Gastrocnemius medialis (tissue), 4 donors: Measurements from ENCODE around the gene PPP1CA. TPM values are rescaled to one million over a fixed set of nuclear protein-coding genes. Genes with fewer than 3 reads are reported as not detected.
"Not testable (repeated sequence)": the region's sequence is repeated elsewhere in the genome, so short reads cannot be mapped to it uniquely, and the experiment has no call there.

Experiments
- ATAC-seq, 2 donors: fragments of 150-250 bp; one replicate each; pipeline ENCODE4 v1.9.1; 2016
- DNase-seq, 2 donors: peaks; one replicate each; pipeline ENCODE4 v3.0.0-alpha.2; 2019
- H3K27ac ChIP-seq, 4 donors: fragments of 200-600 bp; sonication (generic); 1 replicate in 1 of 4; 2 replicates in 3 of 4; pipeline ENCODE4 v1.5.1; 2016 to 2018; ENCODE audit warnings: mild to moderate bottlenecking in 2 of 4, moderate library complexity in 1 of 4
- H3K27me3 ChIP-seq, 3 donors: fragments of 200-600 bp; sonication (generic) in 2 of 3; 1 replicate in 1 of 3; 2 replicates in 2 of 3; pipeline versions ENCODE4 v1.5.1 to v1.6.0; 2016 to 2019; ENCODE audit warnings: mild to moderate bottlenecking in 1 of 3, moderate library complexity in 1 of 3
- H3K36me3 ChIP-seq, 2 donors: fragments of 200-600 bp; sonication (generic) in 1 of 2; one replicate each; pipeline ENCODE4 v1.5.1; 2017 to 2018
- H3K4me1 ChIP-seq, 2 donors: fragments of 200-600 bp; sonication (generic) in 1 of 2; one replicate each; pipeline ENCODE4 v1.5.1; 2016 to 2017; ENCODE audit warnings: mild to moderate bottlenecking in 2 of 2
- H3K4me3 ChIP-seq, 4 donors: fragments of 200-600 bp; sonication (generic) in 3 of 4; 1 replicate in 1 of 4; 2 replicates in 3 of 4; pipeline ENCODE4 v1.5.1; 2016 to 2019; ENCODE audit warnings: mild to moderate bottlenecking in 2 of 4
- H3K9me3 ChIP-seq, 3 donors: fragments of 200-600 bp; sonication (generic) in 2 of 3; 1 replicate in 1 of 3; 2 replicates in 2 of 3; pipeline ENCODE4 v1.5.1; 2016 to 2019
- POLR2A ChIP-seq, 2 donors: fragments of 450-650 bp; IDR thresholded peaks; one replicate each; pipeline ENCODE4 v1.6.1; 2017; ENCODE audit warnings: antibody characterized with exemption in 2 of 2, mild to moderate bottlenecking in 2 of 2, moderate library complexity in 2 of 2
- in situ Hi-C, 4 donors: fragments of 200-750 bp; cut with MboI; loops; one replicate each; pipeline versions ENCODE4 v1.15.0 to v1.8.0; 2017; ENCODE audit warnings: low sequenced_read_pairs in 4 of 4
- intact Hi-C: fragments of 100-400 bp; cut with DNase I; formaldehyde crosslinking; loops from one replicate; pipeline ENCODE4 v1.15.1; 2023; ENCODE audit warnings: low total_unique reads
- total RNA-seq, 4 donors: library from RNA; depleted of rRNA; stranded (reverse); fragments of >200 nt; gene quantifications; one replicate each; pipeline versions ENCODE4 v1.1.0 to v1.2.3, GENCODE V29; 2016
- TF ChIP-seq, protein P1 (sequence below), 5 experiments: fragments of 450-650 bp in 3 of 5; fragments of 200-600 bp in 2 of 5; sonication (generic) in 2 of 5; IDR thresholded peaks in 4 of 5; conservative IDR thresholded peaks in 1 of 5; 1 replicate in 4 of 5; 2 replicates in 1 of 5; pipeline ENCODE4 v1.5.1; 2016 to 2019; ENCODE audit warnings: antibody characterized with exemption in 5 of 5, mild to moderate bottlenecking in 3 of 5, moderate library complexity in 3 of 5

The PPP1CA gene
- total RNA-seq, 4 donors from 2014 or later: 78.4 to 193 (median 124) TPM

DNA sequence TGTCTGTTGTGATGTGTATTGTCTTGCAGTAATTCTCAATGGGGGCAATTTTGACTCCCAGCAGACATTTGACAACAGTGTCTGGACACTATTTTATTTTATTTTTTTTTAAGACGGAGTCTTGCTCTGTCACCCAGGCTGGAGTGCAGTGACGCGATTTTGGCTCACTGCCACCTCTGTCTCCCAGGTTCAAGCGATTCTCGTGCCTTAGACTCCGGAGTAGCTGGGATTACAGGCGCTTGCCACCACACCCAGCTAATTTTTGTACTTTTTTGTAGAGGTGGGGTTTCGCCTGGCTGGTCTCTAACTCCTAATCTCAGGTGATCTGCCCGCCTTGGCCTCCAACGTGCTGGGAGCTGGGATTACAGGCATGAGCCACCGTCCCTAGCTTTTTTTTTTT is 28.1 kb upstream of the PPP1CA start:
- Histone ChIP-seq H3K4me3 (peak overlapping the region; percentile 92 to 100 (median 95)), H3K27ac (peak overlapping the region; percentile 94 to 98 (median 96)), H3K36me3 (peaks cover 0 to 46% of the 10 kb centered on the region in 2 donors), H3K27me3 (no peaks in the 10 kb centered on the region), H3K4me1 (peaks cover 16 to 32% of the 10 kb centered on the region in 2 donors), H3K9me3 (no peaks in the 10 kb centered on the region)
- no peak for DNase-seq
- intact Hi-C loops: loop anchor here (2.0 to 10.0 kb wide), 4 partner anchors 38 to 1375 kb away; partner anchors contain the start of genes GSTP1, SF3B2 and TMEM134
- ATAC-seq: no peak
- in situ Hi-C loops: no loop called here
- no peak for TF ChIP-seq POLR2A (IDR thresholded peaks at IDR 0.05)
- TF ChIP-seq, protein P1, sequence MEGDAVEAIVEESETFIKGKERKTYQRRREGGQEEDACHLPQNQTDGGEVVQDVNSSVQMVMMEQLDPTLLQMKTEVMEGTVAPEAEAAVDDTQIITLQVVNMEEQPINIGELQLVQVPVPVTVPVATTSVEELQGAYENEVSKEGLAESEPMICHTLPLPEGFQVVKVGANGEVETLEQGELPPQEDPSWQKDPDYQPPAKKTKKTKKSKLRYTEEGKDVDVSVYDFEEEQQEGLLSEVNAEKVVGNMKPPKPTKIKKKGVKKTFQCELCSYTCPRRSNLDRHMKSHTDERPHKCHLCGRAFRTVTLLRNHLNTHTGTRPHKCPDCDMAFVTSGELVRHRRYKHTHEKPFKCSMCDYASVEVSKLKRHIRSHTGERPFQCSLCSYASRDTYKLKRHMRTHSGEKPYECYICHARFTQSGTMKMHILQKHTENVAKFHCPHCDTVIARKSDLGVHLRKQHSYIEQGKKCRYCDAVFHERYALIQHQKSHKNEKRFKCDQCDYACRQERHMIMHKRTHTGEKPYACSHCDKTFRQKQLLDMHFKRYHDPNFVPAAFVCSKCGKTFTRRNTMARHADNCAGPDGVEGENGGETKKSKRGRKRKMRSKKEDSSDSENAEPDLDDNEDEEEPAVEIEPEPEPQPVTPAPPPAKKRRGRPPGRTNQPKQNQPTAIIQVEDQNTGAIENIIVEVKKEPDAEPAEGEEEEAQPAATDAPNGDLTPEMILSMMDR (IDR thresholded peaks at IDR 0.05 in 4 of 5, conservative IDR thresholded peaks at IDR 0.05 in 1 of 5): no peak

DNA sequence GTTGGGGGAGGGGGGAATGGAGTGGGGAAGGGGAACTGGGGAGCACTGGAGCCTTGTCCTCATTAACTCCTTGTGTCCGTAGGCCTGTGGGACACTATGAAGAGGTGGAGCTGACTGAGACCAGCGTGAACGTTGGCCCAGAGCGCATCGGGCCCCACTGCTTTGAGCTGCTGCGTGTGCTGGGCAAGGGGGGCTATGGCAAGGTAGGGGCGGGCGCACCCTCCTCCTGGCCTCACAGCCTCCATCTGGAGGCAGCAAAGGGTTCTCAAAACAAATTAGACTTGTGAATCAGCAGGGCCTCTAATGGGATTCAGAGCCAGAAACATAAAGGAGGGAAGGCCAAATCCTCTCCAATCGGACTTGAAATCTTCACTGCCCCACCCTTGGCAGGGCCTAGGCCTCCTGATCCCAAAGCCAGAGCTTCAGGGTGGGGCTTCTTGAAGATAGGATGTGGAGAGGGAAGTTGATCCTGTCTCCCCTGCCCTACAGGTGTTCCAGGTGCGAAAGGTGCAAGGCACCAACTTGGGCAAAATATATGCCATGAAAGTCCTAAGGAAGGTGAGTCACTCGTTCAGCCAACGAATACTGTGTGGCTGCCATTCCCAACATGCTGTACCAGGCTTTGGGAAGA is 27.5 kb upstream of the PPP1CA start:
- no peaks in the 10 kb centered on the region for H3K27me3 ChIP-seq
- DNase-seq (no peak), ATAC-seq (no peak)
- H3K27ac ChIP-seq: peak overlapping the region; percentile 94 to 98 (median 96)
- TF ChIP-seq POLR2A (IDR thresholded peaks at IDR 0.05): no peak
- TF ChIP-seq, protein P1 (IDR thresholded peaks at IDR 0.05 in 4 of 5, conservative IDR thresholded peaks at IDR 0.05 in 1 of 5): no peak
- peak overlapping the region; percentile 92 to 100 (median 95) for H3K4me3 ChIP-seq
- peaks cover 0 to 40% of the 10 kb centered on the region in 2 donors for H3K36me3 ChIP-seq
- peaks cover 16 to 32% of the 10 kb centered on the region in 2 donors for H3K4me1 ChIP-seq
- H3K9me3 ChIP-seq: no peaks in the 10 kb centered on the region
- intact Hi-C loops: loop anchor here (2.0 to 10.0 kb wide), 4 partner anchors 38 to 1374 kb away; partner anchors contain the start of genes GSTP1, SF3B2 and TMEM134
- in situ Hi-C loops: no loop called here

DNA sequence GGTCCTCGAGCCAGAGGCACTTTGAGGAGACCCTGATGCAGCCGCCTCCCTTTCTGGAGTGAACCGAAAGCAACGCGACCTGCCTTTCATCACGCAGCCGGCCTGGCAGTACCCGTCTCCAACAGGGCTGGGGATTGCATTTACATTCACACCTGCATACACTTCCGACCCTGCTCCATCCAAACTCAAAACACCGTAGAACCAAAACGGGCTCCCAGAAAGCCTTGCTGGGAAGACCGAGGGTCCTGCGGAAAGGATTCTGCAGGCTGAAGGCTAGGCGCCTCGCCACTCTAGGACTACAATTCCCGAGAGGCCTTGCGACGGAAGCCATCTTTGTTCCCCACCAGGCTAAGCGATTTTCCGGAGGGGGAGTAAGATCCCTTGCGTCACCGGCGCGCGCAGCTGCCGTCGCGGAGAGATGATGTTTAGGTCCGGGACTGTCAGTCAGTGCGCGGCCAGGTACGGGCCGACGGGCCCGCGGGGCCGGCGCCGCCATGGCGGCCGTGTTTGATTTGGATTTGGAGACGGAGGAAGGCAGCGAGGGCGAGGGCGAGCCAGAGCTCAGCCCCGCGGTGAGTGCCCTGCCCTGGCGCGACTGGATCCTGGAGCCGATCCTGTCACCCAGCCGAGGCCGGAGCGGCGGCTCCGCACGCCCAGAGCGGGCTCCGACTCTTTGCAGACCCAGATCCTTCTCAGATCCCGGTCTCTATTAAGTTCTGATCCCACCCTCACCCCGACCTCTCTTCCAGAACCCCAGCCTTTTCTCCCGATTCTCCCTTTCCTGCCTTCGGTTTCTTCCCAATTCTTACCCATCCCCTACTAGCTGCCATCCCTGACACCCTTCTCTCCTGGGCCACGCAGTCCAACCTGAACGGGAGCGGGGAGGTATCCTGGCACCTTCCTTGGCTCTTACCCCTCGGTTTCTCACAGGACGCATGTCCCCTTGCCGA is 26.7 kb upstream of the PPP1CA start, which contains the start of gene RPS6KB2:
Gene RPS6KB2, plus strand, starts transcription at position 443 of the 950 bp plus-strand sequence. Its CDS starts 52 bp downstream, at position 495.
- Histone ChIP-seq H3K4me3 (peak within 1 kb of the TSS; percentile 92 to 100 (median 95)), H3K4me1 (peaks cover 16 to 32% of the 10 kb centered on the region in 2 donors), H3K9me3 (no peaks in the 10 kb centered on the region), H3K36me3 (peaks cover 0 to 32% of the 10 kb centered on the region in 2 donors), H3K27ac (peak within 1 kb of the TSS; percentile 94 to 98 (median 96)), H3K27me3 (no peaks in the 10 kb centered on the region)
- DNase-seq: peak; percentile 96 to 99
- in situ Hi-C loops: no loop called here
- TF ChIP-seq, protein P1 (IDR thresholded peaks at IDR 0.05 in 4 of 5, conservative IDR thresholded peaks at IDR 0.05 in 1 of 5): no peak
- peak; percentile 95 to 98 for TF ChIP-seq POLR2A (IDR thresholded peaks at IDR 0.05)
- ATAC-seq: peak; percentile 96 to 99
- intact Hi-C loops: loop anchor here (2.0 to 10.0 kb wide), 4 partner anchors 39 to 1374 kb away; partner anchors contain the start of genes GSTP1, SF3B2 and TMEM134

DNA sequence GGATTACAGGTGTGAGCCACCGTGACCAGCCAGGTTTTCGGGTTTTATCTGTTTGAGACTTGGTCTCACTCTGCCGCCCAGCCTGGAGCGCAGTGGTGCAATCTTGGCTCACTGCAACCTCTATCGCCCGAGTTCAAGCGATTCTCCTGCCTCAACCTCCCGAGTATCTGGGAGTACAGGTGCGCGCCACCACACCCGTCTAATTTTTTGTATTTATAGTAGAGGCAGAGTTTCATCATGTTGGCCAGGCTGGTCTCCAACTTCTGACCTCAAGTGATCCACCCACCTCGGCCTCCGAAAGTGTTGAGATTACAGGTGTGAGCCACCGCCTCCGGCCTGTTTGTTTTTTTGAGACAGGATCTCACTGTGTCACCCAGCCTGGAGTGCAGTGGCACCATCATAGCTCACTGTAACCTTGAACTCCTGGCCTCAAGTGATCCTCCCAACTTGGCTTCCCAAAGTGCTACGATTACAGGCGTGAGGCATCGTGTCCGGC is 25.8 kb upstream of the PPP1CA start:
- in situ Hi-C loops, ATAC-seq, H3K27me3 ChIP-seq, H3K9me3 ChIP-seq, DNase-seq: not testable (repeated sequence)
- Histone ChIP-seq H3K36me3 (peaks cover 0 to 23% of the 10 kb centered on the region in 2 donors), H3K4me3 (peak overlapping the region; percentile 92 to 100 (median 95)), H3K27ac (peak overlapping the region; percentile 94 to 98 (median 96)), H3K4me1 (peaks cover 16 to 32% of the 10 kb centered on the region in 2 donors)
- intact Hi-C loops: loop anchor here (5.0 to 10.0 kb wide), 3 partner anchors 40 to 1373 kb away; partner anchors contain the start of genes GSTP1, SF3B2 and TMEM134
